CD4-positive, alpha-beta T cell treated with Interleukin-6 at 100 ng/mL for 8 hours (primary cell): ENCODE results near the gene SLC24A3.
A peak's percentile ranks its signal among the peaks of the same experiment; 100 is the strongest.

Experiments
- DNase-seq: peaks from one replicate; pipeline ENCODE4 v3.0.0-alpha.2; 2020; ENCODE audit warnings: mixed read lengths, low spot score

SLC24A3 gene

DNA sequence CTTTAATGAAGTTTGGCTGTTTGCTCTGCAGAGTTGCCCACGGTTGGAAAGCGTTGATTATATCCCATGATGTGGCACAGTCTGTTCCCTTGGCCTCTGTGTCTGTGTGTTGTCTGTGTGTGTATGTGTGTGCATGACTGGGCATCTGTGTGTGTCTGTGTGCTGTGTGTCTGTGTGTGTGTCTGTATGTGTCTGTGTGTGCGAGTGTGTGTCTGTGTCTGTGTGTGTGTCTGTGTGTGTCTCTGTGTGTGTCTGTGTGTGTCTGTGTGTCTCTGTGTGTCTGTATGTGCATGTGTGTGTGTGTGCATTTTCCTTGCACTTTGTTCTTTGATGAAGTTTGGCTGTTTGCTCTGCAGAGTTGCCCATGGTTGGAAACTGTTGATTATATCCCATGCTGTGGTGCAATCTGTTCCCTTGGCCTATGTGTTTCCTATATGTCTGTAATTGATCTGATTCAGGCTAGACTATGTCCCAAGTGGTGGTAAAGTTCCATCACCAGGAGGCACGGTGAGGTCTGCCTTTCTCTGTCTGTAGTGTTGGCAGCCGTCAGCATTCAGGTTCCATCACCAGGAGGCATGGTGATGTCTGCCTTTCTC lies 467.6 kb downstream of the SLC24A3 start:
- DNase-seq, result no peak

DNA sequence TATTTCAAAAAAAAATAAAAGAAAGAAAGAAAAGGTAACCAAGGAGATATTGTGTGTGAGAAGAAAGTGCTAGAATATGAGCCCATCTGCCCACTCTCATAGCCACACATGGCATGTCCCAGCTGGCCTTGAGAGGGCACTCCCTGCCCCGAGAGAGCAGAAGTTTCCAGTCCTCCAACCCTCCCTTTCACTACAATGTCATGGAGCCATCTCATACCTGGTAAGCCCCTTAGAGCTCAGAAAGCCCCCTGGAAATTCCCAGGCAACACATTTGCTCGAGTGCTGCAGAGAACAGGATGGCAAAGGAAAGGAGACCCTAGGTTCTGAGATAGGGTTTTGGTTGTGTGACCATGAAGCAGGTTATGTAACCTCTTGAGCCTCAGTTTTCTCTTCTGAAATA lies 469.8 kb downstream of the SLC24A3 start:
- no peak for DNase-seq

DNA sequence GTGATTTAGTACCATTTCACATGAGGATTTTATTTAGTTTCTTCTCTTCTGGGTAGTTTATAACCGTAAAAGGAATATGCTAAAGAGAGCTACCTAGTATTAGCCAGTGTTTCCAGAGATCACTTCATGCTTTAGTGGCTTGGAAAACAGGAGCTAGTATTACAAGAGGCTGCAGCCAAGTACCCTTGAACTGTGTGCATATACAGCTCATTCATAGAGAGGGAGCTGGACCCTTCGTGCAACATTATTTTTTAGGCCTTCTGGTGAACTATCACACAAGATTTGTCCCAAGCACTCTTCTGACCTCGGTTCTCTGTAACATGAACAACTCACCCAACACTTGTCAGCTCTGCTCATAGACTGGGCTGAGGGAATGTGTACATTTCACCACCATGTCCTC lies 470.7 kb downstream of the SLC24A3 start:
- DNase-seq, result no peak

DNA sequence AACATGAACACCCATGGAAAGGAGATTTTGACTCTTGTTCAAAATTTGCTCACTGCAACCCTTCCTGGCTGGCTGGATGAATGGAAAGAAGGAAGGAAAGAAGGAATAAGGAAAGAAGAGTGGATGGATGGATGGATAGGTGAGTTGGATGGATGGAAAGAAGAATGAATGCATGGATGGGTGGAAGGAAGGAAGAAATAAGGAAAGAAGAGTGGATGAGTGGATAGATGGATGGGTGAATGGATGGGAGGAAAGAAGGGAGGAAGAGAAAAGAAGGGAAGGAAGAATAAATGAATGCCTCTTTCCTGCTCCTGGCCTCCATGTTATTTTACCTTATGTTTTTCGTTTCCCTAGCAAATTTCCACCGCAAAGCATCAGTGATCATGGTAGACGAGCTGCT lies 471.4 kb downstream of the SLC24A3 start:
- no peak for DNase-seq

DNA sequence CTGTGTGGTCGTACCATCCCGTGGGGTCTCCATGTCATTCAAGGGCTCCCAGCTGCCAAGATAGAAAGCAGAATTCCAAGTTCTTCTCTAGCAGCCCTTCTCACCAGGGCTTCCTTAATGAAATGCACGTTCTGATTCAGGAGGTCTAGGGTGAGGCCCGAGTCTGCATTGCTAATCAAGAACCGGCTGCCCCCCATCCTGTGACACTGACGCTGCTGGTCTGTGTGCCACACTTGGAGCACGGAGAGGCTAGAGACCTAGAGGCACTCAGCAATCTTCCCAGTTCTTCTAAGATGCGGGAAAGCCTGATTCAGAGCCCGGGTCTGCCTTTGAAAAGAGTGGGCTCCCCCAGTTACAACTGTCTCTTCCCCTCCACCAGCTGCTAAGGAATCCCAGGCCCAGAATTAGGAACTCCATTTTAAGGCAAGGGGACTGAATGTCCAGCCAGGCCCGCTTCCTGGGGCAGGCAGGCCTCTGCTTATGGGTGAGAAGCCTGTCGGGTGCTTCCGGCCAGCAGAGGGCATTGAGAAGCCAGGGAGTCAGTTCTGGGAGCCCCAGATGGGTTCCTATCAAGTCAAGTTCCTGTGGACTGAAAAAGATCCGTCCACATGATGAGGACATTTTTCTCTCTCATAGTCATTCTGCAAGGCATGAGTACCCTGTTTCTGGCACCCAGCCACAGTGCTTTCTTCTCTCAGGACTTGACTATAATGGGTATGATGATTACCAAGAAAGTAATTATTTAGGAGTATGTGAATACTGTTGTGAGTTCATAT lies 475.8 kb downstream of the SLC24A3 start:
- DNase-seq, result no peak

DNA sequence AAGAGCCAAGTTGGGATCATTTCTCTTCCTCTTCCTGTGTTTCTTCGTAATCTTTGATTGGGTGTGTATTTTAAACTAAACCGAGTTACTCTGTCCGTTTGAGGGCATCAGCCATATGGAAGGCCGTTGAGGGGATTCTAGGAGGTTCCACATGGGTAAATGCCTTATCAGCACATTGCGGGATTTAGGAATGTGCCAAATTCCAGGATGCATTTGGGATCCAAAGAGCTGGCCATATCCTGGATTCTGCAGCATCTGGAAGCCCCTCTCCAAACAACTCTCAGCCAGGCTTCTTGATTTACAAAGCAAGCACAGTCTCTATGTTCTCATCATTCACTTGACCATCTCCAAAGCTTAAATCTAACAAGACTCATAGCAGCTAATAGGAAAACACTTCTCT lies 478.0 kb downstream of the SLC24A3 start:
- DNase-seq, result no peak

DNA sequence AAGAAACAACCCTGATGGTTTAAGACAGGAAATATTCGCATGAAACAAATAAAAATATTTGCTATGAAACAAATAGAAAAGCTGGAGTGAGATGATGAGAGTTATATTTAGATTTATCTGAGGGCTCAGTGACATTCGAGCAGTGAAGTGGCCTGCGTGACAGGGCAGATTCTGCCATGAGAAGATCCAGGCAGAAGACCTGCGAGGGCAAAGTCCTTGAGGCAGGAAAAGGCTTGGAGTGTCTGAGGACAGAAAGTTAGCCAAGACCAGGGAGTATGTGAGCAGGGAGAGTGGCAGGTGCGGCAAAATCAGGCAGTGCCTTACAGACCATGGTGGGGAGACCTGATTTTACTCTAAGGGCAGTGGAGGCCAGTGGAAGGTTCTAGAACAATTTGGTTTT lies 478.7 kb downstream of the SLC24A3 start:
- no peak for DNase-seq

DNA sequence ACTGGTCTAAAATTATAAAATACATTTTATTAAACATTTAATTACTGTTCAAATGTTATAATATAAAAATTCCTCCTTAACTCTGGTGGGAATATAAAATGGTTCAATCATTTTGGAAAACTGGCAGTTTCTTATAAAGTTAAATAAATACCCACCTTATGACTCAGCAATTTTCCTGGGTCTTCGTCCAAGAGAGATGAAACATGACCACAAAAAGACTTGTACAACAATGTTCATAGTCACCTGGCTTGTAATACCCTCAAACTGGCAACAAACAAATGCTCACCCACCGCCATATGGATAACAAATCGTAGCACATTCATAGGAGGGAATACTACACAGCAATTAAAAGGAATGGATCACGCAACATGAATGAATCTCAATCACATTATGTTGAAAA lies 479.7 kb downstream of the SLC24A3 start:
- DNase-seq, result no peak

DNA sequence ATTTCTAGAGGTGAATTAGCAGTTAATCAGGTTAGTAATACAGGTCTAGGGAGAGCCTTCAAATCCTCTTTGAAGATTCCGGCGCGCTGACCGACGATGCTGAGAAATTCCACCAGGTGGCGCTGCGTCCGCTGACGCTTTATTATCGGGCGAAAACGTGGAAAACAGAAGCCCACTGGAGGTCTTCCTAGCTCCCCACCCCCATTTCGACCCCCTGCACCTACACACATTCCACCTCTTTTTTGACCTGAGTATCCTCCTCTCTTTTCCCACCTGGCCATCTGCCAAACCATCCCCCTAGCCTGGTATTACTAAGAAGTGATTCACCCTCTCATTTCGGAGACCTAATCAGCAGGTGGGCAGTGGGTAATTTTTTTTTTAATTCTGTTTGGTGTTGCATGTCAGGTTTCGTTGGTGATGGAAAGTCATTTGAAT lies 480.3 kb downstream of the SLC24A3 start:
- peak; percentile 8 for DNase-seq

DNA sequence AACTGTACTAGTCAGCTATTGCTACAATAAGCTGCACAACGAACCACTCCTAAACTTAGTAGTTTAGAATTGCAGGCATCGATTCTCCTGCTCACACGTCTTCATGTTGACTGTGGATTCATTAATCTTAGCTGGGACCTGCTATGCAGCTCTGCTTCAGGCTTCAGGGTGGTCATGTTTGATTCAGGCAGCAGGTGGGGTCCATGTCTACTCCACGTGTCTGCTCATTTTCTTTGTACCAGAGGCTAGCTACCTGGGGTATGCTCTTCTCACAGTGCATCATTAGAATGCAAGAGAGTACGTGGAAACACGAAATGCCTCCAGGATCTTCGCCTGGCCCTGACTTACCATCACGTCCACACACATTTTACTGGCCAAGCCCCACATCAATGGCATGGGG lies 481.1 kb downstream of the SLC24A3 start:
- no peak for DNase-seq

DNA sequence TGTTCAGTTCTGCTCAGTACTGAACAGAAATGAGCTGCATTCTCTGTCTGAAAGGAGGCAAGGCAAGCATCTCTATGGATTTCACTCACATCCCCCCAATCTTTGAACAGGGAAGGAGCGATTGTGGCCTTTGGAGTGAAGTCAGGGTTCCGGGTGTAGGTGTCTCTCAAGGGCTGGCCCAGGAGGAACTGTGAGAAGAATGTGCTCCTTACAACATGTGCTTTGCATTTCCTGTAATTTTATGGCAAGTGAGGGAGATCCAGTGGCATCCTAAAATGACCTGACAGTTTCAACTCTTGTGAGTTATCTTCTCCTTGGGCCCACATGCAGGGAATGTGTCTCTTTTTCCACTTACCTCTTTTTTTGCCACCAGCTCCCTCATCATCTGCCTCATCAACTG lies 482.6 kb downstream of the SLC24A3 start:
- DNase-seq, result no peak

DNA sequence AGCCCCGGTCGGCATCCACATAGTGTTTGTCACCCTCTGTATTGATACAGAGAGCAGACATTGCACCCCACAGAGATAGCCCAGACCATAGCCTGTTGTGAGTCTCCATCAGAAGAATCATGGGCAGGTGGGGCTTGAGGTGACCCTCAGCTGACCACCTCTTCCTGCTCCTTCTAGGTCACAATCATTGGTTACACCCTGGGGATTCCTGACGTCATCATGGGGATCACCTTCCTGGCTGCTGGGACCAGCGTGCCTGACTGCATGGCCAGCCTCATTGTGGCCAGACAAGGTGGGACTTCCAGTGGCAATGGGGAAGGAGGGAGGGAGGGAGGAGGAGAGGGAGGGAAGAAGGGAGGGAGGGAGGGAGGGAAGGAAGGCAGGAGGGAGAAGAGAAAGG lies 484.2 kb downstream of the SLC24A3 start:
- no peak for DNase-seq

DNA sequence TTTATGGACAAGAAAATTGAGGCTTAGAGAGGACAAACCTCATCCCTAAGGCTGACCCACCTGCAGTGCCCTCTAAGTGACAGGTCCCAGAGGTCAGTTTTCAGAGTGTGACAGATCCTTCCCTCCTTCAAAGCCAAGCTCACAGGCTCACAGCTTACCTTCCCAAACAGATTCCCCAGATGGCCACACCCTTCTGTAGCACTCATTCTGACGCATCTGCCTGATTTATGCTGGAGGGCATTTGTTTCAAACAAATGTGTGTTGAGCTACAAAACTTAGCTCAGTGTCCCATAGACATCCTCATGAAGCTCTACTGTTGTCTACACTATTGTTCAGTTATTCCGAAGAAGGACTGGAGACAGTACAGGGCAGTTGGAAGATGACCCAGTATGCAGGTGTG lies 485.0 kb downstream of the SLC24A3 start:
- DNase-seq, result no peak

DNA sequence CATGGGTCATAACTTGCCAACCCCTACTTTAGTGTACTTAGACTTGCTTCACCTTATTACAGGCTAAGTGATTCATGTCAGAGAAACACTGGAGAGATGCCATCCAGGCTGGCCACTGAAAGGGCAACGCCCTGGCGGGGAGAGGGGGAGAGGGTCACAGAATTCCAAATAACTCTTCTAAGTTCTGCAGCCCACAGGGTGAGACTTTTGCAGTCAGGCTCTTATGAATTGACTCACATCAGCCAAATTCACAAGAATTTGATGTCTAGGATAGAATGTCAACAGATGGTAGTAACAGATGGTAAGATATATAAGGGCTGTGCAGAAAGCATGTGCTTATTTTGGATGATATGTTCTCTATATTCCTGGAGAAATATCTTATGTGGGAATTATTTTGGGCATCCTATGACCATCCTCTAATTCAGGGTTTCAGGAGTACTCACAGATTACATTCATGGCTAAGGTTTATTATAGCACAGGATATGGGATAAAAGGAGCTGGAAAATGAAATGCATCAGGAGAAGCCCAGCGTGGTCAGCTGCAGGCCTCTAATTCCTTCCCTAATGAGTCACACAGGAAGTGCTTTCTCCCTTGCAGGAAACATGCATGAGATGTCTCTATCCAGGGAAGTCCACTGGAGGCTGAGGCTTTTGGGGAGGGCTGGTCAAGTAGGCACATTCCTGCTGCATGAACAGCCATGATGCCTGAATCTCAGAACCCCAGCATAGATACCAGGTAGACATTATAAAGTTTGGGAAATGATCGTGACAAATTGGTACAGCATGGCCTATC lies 486.9 kb downstream of the SLC24A3 start:
- DNase-seq, result no peak

DNA sequence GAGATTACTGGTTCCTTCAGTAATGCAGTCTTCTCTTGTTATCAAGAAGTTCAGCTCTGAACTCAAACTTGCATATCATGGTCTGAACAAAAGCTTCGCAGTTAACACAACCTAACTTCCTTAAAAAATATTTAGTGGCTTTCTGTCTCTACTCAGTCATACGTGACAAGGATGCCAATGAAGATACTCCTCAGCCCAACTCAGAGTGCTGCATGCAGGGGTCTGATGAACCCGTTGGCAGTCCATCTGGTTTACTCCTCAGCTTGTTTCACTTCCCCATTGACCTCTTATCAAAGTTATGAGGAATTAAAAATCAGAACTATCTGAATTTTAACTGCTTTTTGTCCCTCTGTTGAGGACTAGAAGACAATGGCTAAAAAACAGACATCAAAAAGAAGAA lies 489.0 kb downstream of the SLC24A3 start:
- DNase-seq, result no peak

DNA sequence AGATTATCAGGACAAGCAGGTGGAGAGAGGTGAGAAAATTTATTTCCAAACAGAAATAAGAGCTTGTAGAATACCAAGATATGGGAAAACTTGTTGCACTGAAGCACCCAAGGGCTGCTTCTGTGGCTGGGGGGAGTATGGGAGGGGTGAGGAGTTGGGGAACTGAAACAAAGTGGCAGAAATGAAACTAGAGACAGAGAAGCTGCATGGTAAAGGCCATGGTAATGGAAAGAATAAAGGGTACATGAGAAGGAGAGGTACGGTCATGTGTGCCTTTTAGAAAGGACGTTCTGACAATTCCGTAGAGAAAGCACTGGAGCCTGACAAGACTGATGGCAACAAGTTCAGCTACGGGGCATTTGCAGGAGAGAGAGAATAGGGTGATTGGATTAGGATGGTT lies 494.0 kb downstream of the SLC24A3 start:
- DNase-seq, result no peak

DNA sequence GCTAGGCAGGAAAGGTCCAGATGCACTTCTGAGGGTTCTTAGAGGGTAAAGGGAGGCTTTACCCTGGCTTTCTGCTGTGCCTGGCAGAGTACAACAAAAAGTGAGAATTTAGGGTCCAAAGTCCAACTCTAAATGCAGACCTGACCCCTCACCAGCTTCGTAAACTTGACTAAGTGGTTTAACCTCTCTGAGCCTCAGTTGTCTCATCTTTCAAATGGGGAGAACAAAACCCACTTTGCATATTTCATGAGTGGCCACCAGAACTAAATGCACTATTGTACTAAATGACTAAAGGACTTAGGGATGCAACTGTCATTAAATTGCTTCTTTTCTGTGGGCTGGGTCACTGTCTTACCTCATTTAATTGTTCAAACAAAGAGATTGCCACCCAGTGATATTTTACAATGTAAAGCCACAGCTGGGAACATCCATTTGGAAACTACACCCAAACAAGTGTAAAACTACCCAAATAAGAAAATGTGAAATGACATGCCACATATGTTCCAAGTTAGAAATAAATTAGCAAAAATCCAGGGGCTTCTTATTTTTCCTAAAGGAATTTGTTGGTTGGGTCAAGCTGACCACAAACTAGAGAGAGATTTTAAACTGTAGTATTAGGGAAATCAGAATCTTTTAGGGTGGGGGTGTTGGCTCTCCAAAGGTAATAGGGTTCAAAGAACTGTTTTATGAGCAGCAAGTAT lies 497.3 kb downstream of the SLC24A3 start:
- DNase-seq, result no peak

DNA sequence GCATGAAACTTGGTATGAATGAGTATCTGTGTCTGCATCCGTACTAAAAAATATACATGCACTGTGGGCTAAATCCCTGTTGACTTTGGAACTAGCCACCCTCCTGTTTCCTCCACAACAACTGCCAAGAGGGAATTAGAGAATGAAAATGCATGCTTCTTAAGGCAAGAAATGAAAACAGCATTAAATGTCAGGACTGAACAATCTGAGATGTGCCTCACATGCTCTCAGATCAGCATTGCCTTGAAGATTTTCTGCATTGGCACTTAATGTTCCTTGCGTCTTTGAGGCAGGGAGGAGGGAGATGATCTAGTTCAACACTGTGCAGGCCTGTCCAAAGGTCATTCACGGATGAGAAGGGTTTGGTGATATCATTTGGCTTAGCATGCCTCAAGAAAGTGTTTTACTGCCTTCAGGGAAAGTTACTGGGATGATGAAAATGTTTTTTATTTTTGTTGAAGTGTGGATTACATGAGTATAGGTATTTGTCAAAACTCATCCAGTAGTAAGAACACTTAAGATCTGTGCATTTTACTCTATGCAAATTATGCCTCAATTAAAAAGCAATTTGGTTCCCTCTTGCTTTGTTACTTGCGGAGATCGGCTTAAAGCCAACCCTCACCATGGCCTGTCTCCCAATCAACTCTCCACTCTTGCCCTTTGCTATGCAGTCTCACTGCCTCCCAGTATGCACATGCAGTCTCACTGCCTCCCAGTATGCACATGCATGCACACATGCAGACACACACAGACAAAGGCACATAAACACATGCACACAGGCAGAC lies 498.1 kb downstream of the SLC24A3 start:
- no peak for DNase-seq

DNA sequence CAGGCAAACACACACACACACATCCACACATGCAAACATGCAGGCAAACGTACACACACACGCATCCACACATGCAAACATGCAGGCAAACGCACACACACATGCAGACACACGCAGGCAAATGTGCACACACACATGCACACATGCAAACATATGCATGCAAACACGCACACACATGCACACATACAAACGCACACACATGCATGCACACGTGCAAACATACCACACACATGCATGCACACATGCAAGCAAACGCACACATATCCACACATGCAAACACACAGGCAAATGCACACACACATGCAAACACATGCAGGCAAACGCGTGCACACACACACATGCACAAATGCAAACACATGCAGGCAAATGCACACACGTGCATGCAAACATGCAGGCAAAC lies 498.7 kb downstream of the SLC24A3 start:
- DNase-seq, result no peak

DNA sequence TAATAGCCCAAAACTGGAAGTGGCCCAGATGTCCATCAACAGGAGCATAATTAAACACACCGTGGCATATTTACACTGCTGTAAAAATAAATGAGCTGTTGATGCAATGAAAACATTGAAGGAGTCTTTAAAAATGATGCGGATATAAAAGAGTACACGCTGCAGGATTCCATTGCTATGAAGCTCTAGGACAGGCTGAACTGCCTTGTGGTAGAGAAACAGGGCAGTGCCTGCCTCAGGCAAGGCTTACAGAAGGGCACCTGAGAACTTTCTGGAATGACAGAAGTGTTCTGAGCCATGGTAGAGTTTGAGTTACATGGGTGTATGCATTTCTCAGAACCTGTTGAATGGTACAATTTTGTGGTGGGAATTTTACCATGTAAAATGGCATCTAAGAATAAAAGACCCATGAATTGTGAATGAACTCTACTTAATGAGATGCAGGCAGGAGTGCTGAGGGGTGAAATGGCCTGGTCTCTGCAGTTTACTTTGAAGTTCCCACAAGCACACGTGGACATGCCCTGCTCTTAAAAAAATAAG lies 500.3 kb downstream of the SLC24A3 start:
- no peak for DNase-seq

DNA sequence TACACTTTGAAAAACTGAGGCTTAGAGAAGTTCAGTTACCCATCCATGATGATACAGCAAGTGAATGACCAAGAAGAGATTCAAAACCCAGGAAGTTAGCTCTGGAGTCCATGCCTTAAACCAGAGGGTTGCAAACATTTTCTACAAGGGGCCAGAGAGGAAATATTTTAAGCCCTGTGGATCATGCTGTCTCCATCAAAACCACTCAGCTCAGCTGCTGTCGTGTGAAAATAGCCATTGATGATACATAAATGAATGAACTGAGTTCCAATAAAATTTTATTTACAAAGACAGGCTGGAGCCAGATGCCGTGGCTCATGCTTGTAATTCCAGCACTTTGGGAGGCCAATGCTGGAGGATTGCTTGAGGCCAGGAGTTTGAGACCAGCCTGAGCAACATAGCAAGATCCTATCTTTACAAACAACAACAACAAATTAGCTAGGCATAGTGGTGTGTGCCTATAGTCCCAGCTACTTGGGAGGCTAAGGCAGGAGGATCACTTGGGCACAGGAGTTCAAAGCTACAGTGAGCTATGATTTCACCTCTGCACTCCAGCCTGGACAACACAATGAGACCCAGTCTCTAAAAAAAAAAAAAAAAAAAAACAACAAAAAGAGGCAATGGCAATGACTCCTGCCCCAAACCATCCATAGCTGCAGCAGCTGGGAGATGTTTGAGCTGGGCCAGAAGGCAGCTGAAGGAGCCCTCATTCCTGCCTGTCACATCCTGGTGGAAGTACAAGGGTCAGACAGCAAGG lies 501.6 kb downstream of the SLC24A3 start:
- DNase-seq, result no peak
